Bladder microvascular endothelial cell (primary cell): ENCODE data around the gene GIN1. TPM values are rescaled to one million over a fixed set of nuclear protein-coding genes. Genes with fewer than 3 reads are reported as not detected.

Experiments used
- total RNA-seq: library from RNA; depleted of rRNA; stranded (reverse); fragments of >200 nt; gene quantifications from 2 replicates; pipeline ENCODE4 v1.2.3, GENCODE V29; 2014

GIN1 gene
- 3.6 and 7.0 TPM in 2 replicates for total RNA-seq

GRCh38 chr5:103119765-103120606 is at the start of gene GIN1, which contains the start of gene PPIP5K2:
Gene GIN1, minus strand, starts transcription at chr5:103120138. Its CDS starts 11,431 bp downstream, at chr5:103108707.
Gene PPIP5K2, plus strand, starts transcription at chr5:103120301. Its CDS starts 9,289 bp downstream, at chr5:103129590.

Other genes starting within 250 kb of the GIN1 start
- gene PPIP5K2, start 163 bp upstream of the GIN1 start, total RNA-seq = 20.6 and 59.5 TPM in 2 replicates
- gene MACIR, start 138.6 kb upstream of the GIN1 start, total RNA-seq = 6.0 and 15.8 TPM in 2 replicates